NK-92 treated with Interleukin-12 subunit alpha and Interleukin-12 subunit beta, amount 100 ng/mL, for 24 hours (cell line): ENCODE measurements around the gene SLC38A6.
"Not testable (repeated sequence)": the region's sequence is repeated elsewhere in the genome, so short reads cannot be mapped to it uniquely, and the experiment has no call there.

Experiments used
- DNase-seq: peaks from one replicate; lab custom pipeline; 2025; lab: John Stamatoyannopoulos, UW

Gene SLC38A6

GRCh38 chr14:61051621-61052020 lies 70.6 kb downstream of the SLC38A6 start:
- no peak for DNase-seq

GRCh38 chr14:61063461-61063860 lies 82.4 kb downstream of the SLC38A6 start:
- no peak for DNase-seq

- DNase-seq: no peak
Observed at GRCh38 chr14:61064210-61064609, 83.2 kb downstream of the SLC38A6 start.

DNA sequence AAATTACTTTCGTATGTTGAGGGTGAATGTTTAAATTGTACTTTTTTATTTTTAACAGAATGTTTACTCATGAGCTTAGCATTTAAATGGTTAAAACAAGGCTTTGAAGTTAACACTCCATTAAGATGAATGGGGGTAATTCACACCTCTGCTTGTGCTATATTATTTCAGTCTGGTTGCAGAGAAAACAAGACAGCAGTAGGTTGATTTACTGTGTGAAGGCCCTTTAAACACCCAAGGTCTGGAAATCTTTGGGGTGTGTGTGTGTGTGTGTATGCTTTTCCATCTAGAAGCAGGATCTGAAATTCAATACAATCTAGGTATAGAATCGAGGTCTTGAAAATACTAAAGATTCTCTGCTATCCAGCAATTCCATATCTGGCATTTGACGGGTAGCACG lies 83.8 kb downstream of the SLC38A6 start:
- DNase-seq: no peak

GRCh38 chr14:61065656-61066055 lies 84.6 kb downstream of the SLC38A6 start:
- no peak for DNase-seq

DNA sequence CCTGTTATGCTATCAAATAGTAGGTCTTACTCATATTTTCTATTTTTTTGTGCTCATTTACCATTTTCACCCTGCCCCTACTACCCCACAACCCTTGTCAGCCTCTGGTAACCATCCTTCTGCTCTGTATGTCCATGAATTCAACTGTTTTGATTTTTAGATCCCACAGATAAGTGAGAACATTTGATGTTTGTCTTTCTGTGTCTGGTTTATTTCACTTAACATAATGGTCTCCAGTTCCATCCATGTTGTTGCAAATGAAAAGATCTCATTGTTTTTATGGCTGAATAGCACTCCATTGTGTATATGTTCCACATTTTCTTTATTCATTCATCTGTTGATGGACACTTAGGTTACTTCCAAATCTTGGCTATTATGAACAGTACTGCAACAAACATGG lies 91.4 kb downstream of the SLC38A6 start:
- not testable (repeated sequence) for DNase-seq

GRCh38 chr14:61074852-61075251 lies 93.8 kb downstream of the SLC38A6 start:
- no peak for DNase-seq

DNA sequence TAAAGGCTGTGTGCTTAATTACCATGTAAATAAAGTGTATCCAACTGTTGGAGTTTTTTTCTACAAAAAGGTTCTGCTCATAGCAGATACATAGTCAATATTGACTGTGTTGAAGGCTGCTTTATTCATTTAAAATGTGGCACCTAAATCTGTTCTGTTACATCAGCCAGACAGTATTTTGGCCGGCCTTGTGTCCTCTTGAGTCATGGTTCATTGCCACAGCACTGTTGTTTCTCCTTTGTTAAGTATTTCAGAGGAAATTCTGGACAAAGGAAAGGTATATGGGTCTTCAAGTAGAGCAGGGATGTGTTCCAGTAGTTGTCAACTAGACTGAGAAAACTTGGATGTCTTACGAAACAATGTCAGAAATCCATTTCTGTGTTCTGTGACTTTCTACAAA lies 95.5 kb downstream of the SLC38A6 start:
- DNase-seq: no peak

DNA sequence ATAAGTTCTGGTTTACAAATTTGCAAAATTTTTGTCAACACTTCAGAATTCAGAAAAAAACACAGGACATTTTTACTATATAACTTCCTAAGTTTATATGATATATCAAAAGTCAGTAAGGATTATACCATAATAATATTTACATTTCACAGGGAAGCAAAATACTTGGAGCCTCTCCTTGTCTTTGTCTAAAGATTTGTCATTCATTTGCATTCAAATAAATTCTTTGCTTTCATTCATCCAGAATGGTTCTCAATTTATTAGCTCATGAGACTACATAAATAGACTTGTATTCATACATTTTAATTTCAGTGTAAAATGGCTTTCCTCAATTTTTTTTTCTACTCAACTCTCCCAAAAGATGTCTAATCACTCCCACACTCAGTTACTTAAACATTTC lies 96.4 kb downstream of the SLC38A6 start:
- no peak for DNase-seq

GRCh38 chr14:61077951-61078720 lies 97.1 kb downstream of the SLC38A6 start:
- no peak for DNase-seq

GRCh38 chr14:61080591-61081010 lies 99.6 kb downstream of the SLC38A6 start:
- no peak for DNase-seq

DNA sequence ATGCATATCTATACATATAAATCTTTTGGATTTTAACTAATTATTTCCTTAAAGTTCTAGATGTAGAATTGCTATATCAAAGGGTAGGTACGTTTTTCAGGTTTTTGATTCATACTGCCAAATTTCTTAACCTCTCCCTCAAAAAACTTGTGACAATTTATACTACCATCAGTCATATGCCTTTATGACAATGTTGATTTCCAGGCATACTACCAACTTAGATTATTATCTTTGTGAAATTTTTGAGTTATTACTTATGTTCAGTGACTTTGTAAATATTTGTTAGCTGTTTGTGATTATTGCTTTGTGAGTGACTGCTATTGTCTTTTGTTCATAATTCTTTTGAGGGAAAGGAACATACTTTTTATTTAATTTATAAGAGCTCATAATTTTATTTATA lies 107.0 kb downstream of the SLC38A6 start:
- DNase-seq: no peak

DNA sequence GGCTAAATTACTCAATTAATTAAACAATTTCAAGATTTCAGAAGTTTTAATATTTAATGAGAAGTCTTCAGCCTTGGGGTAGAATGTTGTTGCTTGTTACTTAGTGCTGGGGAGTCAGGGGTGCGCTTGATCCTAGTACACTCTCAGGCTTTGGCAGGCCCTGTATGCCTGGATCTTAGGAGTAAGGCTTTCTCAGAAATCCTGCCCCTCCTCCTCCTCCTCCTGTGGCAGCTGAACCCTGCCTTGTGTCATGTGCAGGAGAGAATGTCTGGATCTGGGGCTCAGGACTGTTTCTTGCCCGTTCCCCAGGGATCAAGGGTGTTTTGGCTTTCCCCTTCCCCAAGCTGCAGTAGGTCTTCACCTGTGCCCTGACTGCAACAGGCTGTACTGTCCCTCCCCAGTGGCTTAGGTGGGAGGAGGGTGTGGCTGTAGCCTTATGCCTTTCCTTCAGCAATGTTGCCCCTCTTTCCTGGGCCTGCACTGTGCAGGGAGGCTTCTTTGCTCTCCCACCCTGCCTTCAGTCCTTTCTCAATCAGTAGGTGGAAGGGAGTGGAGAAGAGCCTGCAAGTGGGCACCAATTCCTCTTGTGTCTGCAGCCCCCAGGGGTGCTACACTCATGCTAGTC lies 108.2 kb downstream of the SLC38A6 start:
- no peak for DNase-seq

- no peak for DNase-seq
Observed at GRCh38 chr14:61090432-61091216, 109.6 kb downstream of the SLC38A6 start.

- no peak for DNase-seq
Observed at GRCh38 chr14:61091657-61092273, 110.7 kb downstream of the SLC38A6 start.

DNA sequence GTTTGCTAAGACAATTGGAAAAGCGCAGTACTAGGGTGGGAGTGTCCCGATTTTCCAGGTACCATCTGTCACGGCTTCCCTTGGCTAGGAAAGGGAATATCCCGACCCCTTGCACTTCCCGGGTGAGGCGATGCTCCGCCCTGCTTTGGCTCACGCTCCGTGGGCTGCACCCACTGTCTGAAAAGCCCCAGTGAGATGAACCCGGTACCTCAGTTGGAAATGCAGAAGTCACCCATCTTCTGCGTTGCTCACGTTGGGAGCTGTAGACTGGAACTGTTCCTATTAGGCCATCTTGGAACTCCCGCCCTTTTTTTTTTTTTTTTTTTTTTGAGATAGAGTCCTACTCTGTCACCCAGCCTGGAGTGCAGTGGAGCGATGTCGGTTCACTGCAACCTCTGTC lies 117.1 kb downstream of the SLC38A6 start:
- not testable (repeated sequence) for DNase-seq

- no peak for DNase-seq
Observed at GRCh38 chr14:61098721-61099120, 117.7 kb downstream of the SLC38A6 start.

- DNase-seq: no peak
Observed at GRCh38 chr14:61099216-61099835, 118.3 kb downstream of the SLC38A6 start.

GRCh38 chr14:61101803-61102548 lies 120.9 kb downstream of the SLC38A6 start:
- DNase-seq: no peak
